Activated CD8-positive, alpha-beta memory T cell treated with anti-CD3 and anti-CD28 coated beads for 36 hours (primary cell): ENCODE data around the gene MKX. TPM values are rescaled to one million over a fixed set of nuclear protein-coding genes. Genes with fewer than 3 reads are reported as not detected.

Experiments
- CTCF ChIA-PET: fragments of 350-600 bp; sonication (Branson Sonifier 250); formaldehyde crosslinking; loops from one replicate; lab custom pipeline; 2021; ENCODE audit warnings: antibody characterized with exemption; lab: Charles Lee
- POLR2A ChIA-PET: fragments of 350-600 bp; sonication (Branson Sonifier 250); formaldehyde crosslinking; loops from one replicate; lab custom pipeline; 2021; ENCODE audit warnings: antibody characterized with exemption; lab: Charles Lee
- total RNA-seq, 2 experiments: library from RNA; stranded (reverse); gene quantifications; one replicate each; pipeline ENCODE4 v1.2.3, GENCODE V29; 2021

Gene MKX
- total RNA-seq, 2 experiments from 2014 or later, result 0.27 to 0.30 TPM

GRCh38 chr10:27664461-27664860, 81.2 kb downstream of the MKX start:
- ChIA-PET POLR2A (no interaction called here), CTCF (interaction anchor here (0.6 kb wide), 1 partner anchor 16 kb away, joined by 3 read pairs; no protein-coding TSS in a partner anchor)

GRCh38 chr10:27663621-27664020, 82.0 kb downstream of the MKX start:
- CTCF ChIA-PET, result no interaction called here
- POLR2A ChIA-PET, result no interaction called here

- CTCF ChIA-PET, result no interaction called here
- POLR2A ChIA-PET, result no interaction called here
These were observed 83.9 kb downstream of the MKX start for GRCh38 chr10:27661514-27662286.

GRCh38 chr10:27660711-27661110, 84.9 kb downstream of the MKX start:
- ChIA-PET POLR2A (no interaction called here), CTCF (interaction anchor here (0.9 kb wide), 1 partner anchor 291 kb away, joined by 3 read pairs; no protein-coding TSS in a partner anchor)

- POLR2A ChIA-PET, result no interaction called here
- CTCF ChIA-PET, result interaction anchor here (0.9 kb wide), 1 partner anchor 291 kb away, joined by 3 read pairs; no protein-coding TSS in a partner anchor
These were observed 85.4 kb downstream of the MKX start for GRCh38 chr10:27660268-27660667.

- ChIA-PET CTCF (interaction anchor here (0.9 kb wide), 1 partner anchor 290 kb away, joined by 3 read pairs; no protein-coding TSS in a partner anchor), POLR2A (no interaction called here)
These were observed 85.8 kb downstream of the MKX start for GRCh38 chr10:27659786-27660185.

- ChIA-PET POLR2A (no interaction called here), CTCF (interaction anchor here (1.7 kb wide), 1 partner anchor 101 kb away, joined by 5 read pairs; no protein-coding TSS in a partner anchor)
These were observed 86.8 kb downstream of the MKX start for GRCh38 chr10:27658788-27659187.

GRCh38 chr10:27655296-27655695, 90.3 kb downstream of the MKX start:
- POLR2A ChIA-PET, result no interaction called here
- CTCF ChIA-PET, result interaction anchor here (0.7 kb wide), 1 partner anchor 574 kb away, joined by 4 read pairs; no protein-coding TSS in a partner anchor

- ChIA-PET CTCF (no interaction called here), POLR2A (no interaction called here)
These were observed 91.3 kb downstream of the MKX start for GRCh38 chr10:27654284-27654683.

GRCh38 chr10:27646604-27647175, 98.9 kb downstream of the MKX start:
- POLR2A ChIA-PET, result no interaction called here
- CTCF ChIA-PET, result no interaction called here

- ChIA-PET CTCF (no interaction called here), POLR2A (no interaction called here)
These were observed 99.4 kb downstream of the MKX start for GRCh38 chr10:27646194-27646593.

GRCh38 chr10:27644307-27644939, 101.2 kb downstream of the MKX start:
- ChIA-PET CTCF (no interaction called here), POLR2A (no interaction called here)

- POLR2A ChIA-PET, result no interaction called here
- CTCF ChIA-PET, result no interaction called here
These were observed 102.3 kb downstream of the MKX start for GRCh38 chr10:27643301-27643700.

- CTCF ChIA-PET, result no interaction called here
- POLR2A ChIA-PET, result no interaction called here
These were observed 103.5 kb downstream of the MKX start for GRCh38 chr10:27642023-27642589.

- ChIA-PET POLR2A (no interaction called here), CTCF (no interaction called here)
These were observed 107.4 kb downstream of the MKX start for GRCh38 chr10:27638071-27638750.

GRCh38 chr10:27637601-27638000, 108.0 kb downstream of the MKX start:
- ChIA-PET POLR2A (no interaction called here), CTCF (no interaction called here)

- CTCF ChIA-PET, result interaction anchor here (0.5 to 0.6 kb wide), 2 partner anchors 163 to 577 kb away, joined by 3 to 4 read pairs; no protein-coding TSS in a partner anchor
These were observed 108.8 kb downstream of the MKX start for GRCh38 chr10:27636816-27637215.

GRCh38 chr10:27635699-27636270, 109.8 kb downstream of the MKX start:
- ChIA-PET POLR2A (no interaction called here), CTCF (no interaction called here)

More at GRCh38 chr10:27636816-27637215, 108.8 kb downstream of the MKX start:
- POLR2A ChIA-PET, result no interaction called here

- ChIA-PET POLR2A (no interaction called here), CTCF (no interaction called here)
These were observed 110.3 kb downstream of the MKX start for GRCh38 chr10:27635290-27635689.
